WTC11 (cell line): ENCODE data around the gene IRX5.

Experiments used
- ATF3 ChIP-seq: sonication (generic); formaldehyde crosslinking; conservative IDR thresholded peaks from 2 replicates; pipeline ENCODE4 v1.8.1; 2022; ENCODE audit warnings: mild to moderate bottlenecking, missing genetic modification reagents
- CTCF ChIP-seq: fragments of 200-600 bp; IDR thresholded peaks from 2 replicates; pipeline ENCODE4 v1.8.0; 2022; ENCODE audit warnings: antibody characterized with exemption
- ETV6 ChIP-seq: sonication (generic); formaldehyde crosslinking; IDR thresholded peaks from 2 replicates; pipeline ENCODE4 v1.8.1; 2022; ENCODE audit warnings: mild to moderate bottlenecking, missing genetic modification reagents
- FOXP4 ChIP-seq: sonication (generic); formaldehyde crosslinking; IDR thresholded peaks from 2 replicates; pipeline ENCODE4 v1.8.0; 2022; ENCODE audit warnings: mild to moderate bottlenecking, missing genetic modification reagents
- KAT7 ChIP-seq: sonication (generic); formaldehyde crosslinking; IDR thresholded peaks from 2 replicates; pipeline ENCODE4 v1.8.1; 2023; ENCODE audit warnings: missing genetic modification reagents, mild to moderate bottlenecking, borderline replicate concordance
- MAX ChIP-seq: sonication (generic); formaldehyde crosslinking; IDR thresholded peaks from 2 replicates; pipeline ENCODE4 v1.8.0; 2022; ENCODE audit warnings: mild to moderate bottlenecking, missing genetic modification reagents
- PREB ChIP-seq: sonication (generic); formaldehyde crosslinking; IDR thresholded peaks from 2 replicates; pipeline ENCODE4 v1.8.1; 2022; ENCODE audit warnings: mild to moderate bottlenecking, missing genetic modification reagents, moderate library complexity, borderline replicate concordance
- RELA ChIP-seq: sonication (generic); formaldehyde crosslinking; IDR thresholded peaks from 2 replicates; pipeline ENCODE4 v1.8.1; 2022; ENCODE audit warnings: missing genetic modification reagents, mild to moderate bottlenecking, borderline replicate concordance
- TCF7 ChIP-seq: sonication (generic); formaldehyde crosslinking; IDR thresholded peaks from 2 replicates; pipeline ENCODE4 v1.8.0; 2022; ENCODE audit warnings: mild to moderate bottlenecking, low read depth, missing genetic modification reagents, moderate library complexity
- TEAD4 ChIP-seq: sonication (generic); formaldehyde crosslinking; IDR thresholded peaks from 2 replicates; pipeline ENCODE4 v1.8.0; 2022; ENCODE audit warnings: mild to moderate bottlenecking, missing genetic modification reagents
- TP53 ChIP-seq: sonication (generic); formaldehyde crosslinking; IDR thresholded peaks from 2 replicates; pipeline ENCODE4 v1.8.1; 2023; ENCODE audit warnings: mild to moderate bottlenecking, missing genetic modification reagents
- USF2 ChIP-seq: sonication (generic); formaldehyde crosslinking; IDR thresholded peaks from 2 replicates; pipeline ENCODE4 v1.8.1; 2023; ENCODE audit warnings: mild to moderate bottlenecking, missing genetic modification reagents, moderate library complexity
- ZNF263 ChIP-seq: sonication (generic); formaldehyde crosslinking; IDR thresholded peaks from 2 replicates; pipeline ENCODE4 v1.8.1; 2022; ENCODE audit warnings: low read depth, mild to moderate bottlenecking, moderate library complexity, missing genetic modification reagents
- ZNF671 ChIP-seq: fragments of 250-450 bp; sonication (Bioruptor Pico); IDR thresholded peaks from 2 replicates; pipeline ENCODE4 v1.8.0; 2021; ENCODE audit warnings: mild to moderate bottlenecking

- TF ChIP-seq CTCF (no peak), FOXP4 (CRISPR knock-in tag) (no peak), USF2 (CRISPR knock-in tag) (no peak), TEAD4 (CRISPR knock-in tag) (no peak), ATF3 (CRISPR knock-in tag) (no peak), ZNF263 (no peak), ETV6 (CRISPR knock-in tag) (no peak), RELA (CRISPR knock-in tag) (no peak), MAX (CRISPR knock-in tag) (no peak), PREB (no peak), TP53 (CRISPR knock-in tag) (no peak), ZNF671 (CRISPR knock-in tag) (no peak), TCF7 (CRISPR knock-in tag) (no peak), KAT7 (CRISPR knock-in tag) (no peak)
Measured at GRCh38 chr16:54911079-54911478, 19.6 kb upstream of the IRX5 start.
